Gastroesophageal sphincter (tissue), 3 donors: Measurements from ENCODE around the gene CHGA.

Source experiments
- CTCF ChIP-seq, 4 experiments: fragments of 200-600 bp in 2 of 4; fragments of 450-650 bp in 2 of 4; sonication (generic) in 1 of 4; IDR thresholded peaks; one replicate each; pipeline ENCODE4 v1.5.1; 2017 to 2019; ENCODE audit warnings: antibody characterized with exemption in 4 of 4, mild to moderate bottlenecking in 2 of 4, moderate library complexity in 2 of 4
- EP300 ChIP-seq: sonication (generic); formaldehyde crosslinking; IDR thresholded peaks from one replicate; pipeline ENCODE4 v1.6.1; 2017; ENCODE audit warnings: antibody characterized with exemption, mild to moderate bottlenecking
- POLR2A ChIP-seq, 2 donors: fragments of 450-650 bp; IDR thresholded peaks; one replicate each; pipeline ENCODE4 v1.6.1; 2017; ENCODE audit warnings: antibody characterized with exemption in 2 of 2, mild to moderate bottlenecking in 2 of 2, moderate library complexity in 1 of 2

GRCh38 chr14:92902726-92903125 lies 20.2 kb upstream of the CHGA start:
- TF ChIP-seq EP300 (no peak), CTCF (IDR thresholded peaks at IDR 0.05) (no peak), POLR2A (IDR thresholded peaks at IDR 0.05) (no peak)
